Activated CD4-positive, alpha-beta T cell treated with anti-CD3 and anti-CD28 coated beads, Interleukin-2, amount 10 ng/mL, durations not matched to agents 7 days and 5 days (primary cell): ENCODE data around the gene SND1. TPM values are rescaled to one million over a fixed set of nuclear protein-coding genes. Genes with fewer than 3 reads are reported as not detected.
A peak's percentile ranks its signal among the peaks of the same experiment; 100 is the strongest.

Experiments
- CTCF ChIA-PET: fragments of 350-600 bp; sonication (Branson Sonifier 250); formaldehyde crosslinking; loops from one replicate; lab custom pipeline; 2021; ENCODE audit warnings: antibody characterized with exemption; lab: Charles Lee
- POLR2A ChIA-PET: fragments of 350-600 bp; sonication (Branson Sonifier 250); formaldehyde crosslinking; loops from one replicate; lab custom pipeline; 2021; ENCODE audit warnings: antibody characterized with exemption; lab: Charles Lee
- DNase-seq: peaks from one replicate; pipeline ENCODE4 v3.0.0-alpha.2; 2020
- H3K27ac Mint-ChIP-seq: one replicate; pipeline ENCODE4 v1.8.0; 2021; ENCODE audit warnings: mild to moderate bottlenecking, moderate library complexity, mixed read lengths
- H3K27me3 Mint-ChIP-seq: one replicate; pipeline ENCODE4 v1.8.0; 2021; ENCODE audit warnings: mixed read lengths
- H3K36me3 Mint-ChIP-seq: one replicate; pipeline ENCODE4 v1.8.0; 2021; ENCODE audit warnings: low read depth, mixed read lengths
- H3K4me1 Mint-ChIP-seq: one replicate; pipeline ENCODE4 v1.8.0; 2021; ENCODE audit warnings: mixed read lengths
- H3K4me3 Mint-ChIP-seq: one replicate; pipeline ENCODE4 v1.8.0; 2021; ENCODE audit warnings: mild to moderate bottlenecking, moderate library complexity, mixed read lengths
- H3K9me3 Mint-ChIP-seq: one replicate; pipeline ENCODE4 v1.8.0; 2021; ENCODE audit warnings: mixed read lengths
- total RNA-seq, 2 experiments: library from RNA; stranded (reverse); gene quantifications; one replicate each; pipeline ENCODE4 v1.2.3, GENCODE V29; 2021

Gene SND1
- total RNA-seq, 2 experiments from 2014 or later = 141 to 163 TPM

- Mint-ChIP-seq H3K4me1 (peaks cover 2% of the 10 kb centered on the region), H3K27ac (no peak overlapping the region), H3K36me3 (peaks cover 5% of the 10 kb centered on the region), H3K4me3 (no peak overlapping the region), H3K9me3 (no peaks in the 10 kb centered on the region), H3K27me3 (no peaks in the 10 kb centered on the region)
- ChIA-PET CTCF (interaction anchor here (0.8 to 2.2 kb wide), 5 partner anchors 12 to 238 kb away, joined by 3 to 7 read pairs (median 4); no protein-coding TSS in a partner anchor), POLR2A (no interaction called here)
- DNase-seq = peak; percentile 34
Observed at GRCh38 chr7:127792528-127793342, 140.7 kb downstream of the SND1 start.

DNA sequence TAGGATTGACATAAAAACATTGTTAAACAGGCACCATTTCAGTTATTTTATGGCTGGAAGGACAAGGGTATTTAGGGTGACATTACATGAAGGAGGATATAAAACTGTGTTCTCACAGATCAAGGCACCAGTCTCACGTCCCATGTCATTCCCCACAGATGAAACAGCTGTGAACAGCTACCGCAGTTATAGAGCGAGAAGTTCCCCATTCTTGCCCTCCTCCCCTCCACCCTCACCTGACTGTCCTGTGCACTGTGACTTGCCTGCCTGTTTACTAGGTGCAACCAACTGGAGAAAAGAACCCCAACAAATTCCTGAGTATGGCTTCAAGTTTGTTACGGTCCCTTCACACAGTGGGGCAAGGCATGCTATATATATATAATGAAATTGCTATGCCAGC, 141.6 kb downstream of the SND1 start:
- Mint-ChIP-seq H3K4me3 (no peak overlapping the region), H3K36me3 (peaks cover 5% of the 10 kb centered on the region), H3K4me1 (peaks cover 2% of the 10 kb centered on the region), H3K27ac (no peak overlapping the region), H3K27me3 (no peaks in the 10 kb centered on the region), H3K9me3 (no peaks in the 10 kb centered on the region)
- ChIA-PET CTCF (interaction anchor here (1.2 to 2.2 kb wide), 3 partner anchors 12 to 48 kb away, joined by 4 to 7 read pairs (median 4); no protein-coding TSS in a partner anchor), POLR2A (no interaction called here)
- DNase-seq = no peak

- Mint-ChIP-seq H3K36me3 (peaks cover 5% of the 10 kb centered on the region), H3K27ac (no peak overlapping the region), H3K4me3 (no peak overlapping the region), H3K4me1 (peaks cover 2% of the 10 kb centered on the region), H3K9me3 (no peaks in the 10 kb centered on the region), H3K27me3 (no peaks in the 10 kb centered on the region)
- ChIA-PET CTCF (interaction anchor here (1.2 to 2.2 kb wide), 2 partner anchors 11 to 14 kb away, joined by 4 to 7 read pairs; no protein-coding TSS in a partner anchor), POLR2A (no interaction called here)
- no peak for DNase-seq
Observed at GRCh38 chr7:127794136-127794535, 142.1 kb downstream of the SND1 start.

DNA sequence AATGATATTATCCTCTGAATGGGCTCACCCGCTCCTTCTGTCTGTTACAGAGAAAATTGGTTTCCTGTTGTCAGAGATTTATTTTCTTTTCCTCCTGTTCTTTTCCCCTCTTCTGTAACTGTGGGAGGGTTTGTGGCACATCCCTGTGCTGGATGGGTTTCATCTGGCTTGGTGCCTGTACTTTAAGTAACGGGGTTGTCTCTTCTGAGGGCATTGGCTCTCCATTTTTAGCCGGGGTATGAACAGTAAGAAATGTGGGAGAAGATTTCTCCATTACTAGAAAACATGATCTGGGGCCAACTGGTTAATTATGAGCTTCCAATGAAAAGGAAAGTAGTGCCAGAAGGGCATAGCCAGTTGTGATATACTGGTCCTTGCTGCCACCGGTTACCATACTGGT, 142.6 kb downstream of the SND1 start:
- H3K27ac Mint-ChIP-seq = no peak overlapping the region
- DNase-seq = no peak
- peaks cover 5% of the 10 kb centered on the region for H3K36me3 Mint-ChIP-seq
- peaks cover 2% of the 10 kb centered on the region for H3K4me1 Mint-ChIP-seq
- no peaks in the 10 kb centered on the region for H3K27me3 Mint-ChIP-seq
- CTCF ChIA-PET = interaction anchor here (2.2 kb wide), 1 partner anchor 15 kb away, joined by 7 read pairs; no protein-coding TSS in a partner anchor
- no peak overlapping the region for H3K4me3 Mint-ChIP-seq
- POLR2A ChIA-PET = no interaction called here
- no peaks in the 10 kb centered on the region for H3K9me3 Mint-ChIP-seq

DNA sequence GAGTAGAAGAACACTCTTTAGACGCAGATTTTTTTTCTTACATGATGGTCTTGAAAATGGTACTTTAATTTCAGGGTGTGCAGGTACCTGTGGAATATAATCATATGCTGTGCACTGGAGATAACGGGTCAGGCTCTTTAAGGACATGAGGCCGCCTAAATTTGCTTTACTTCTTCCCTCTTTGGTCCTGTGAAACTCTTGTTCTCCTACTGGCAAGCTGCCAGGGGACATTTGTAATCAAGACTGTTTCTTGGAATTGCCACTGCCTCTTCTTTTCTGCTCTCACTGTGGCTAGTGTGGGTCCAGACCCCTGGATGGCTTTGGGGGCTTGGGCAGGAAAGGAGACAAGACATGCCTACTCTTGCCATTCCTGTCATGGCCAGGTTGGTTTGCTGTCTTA, 146.0 kb downstream of the SND1 start:
- H3K27ac Mint-ChIP-seq = no peak overlapping the region
- POLR2A ChIA-PET = no interaction called here
- DNase-seq = no peak
- no peaks in the 10 kb centered on the region for H3K27me3 Mint-ChIP-seq
- H3K9me3 Mint-ChIP-seq = no peaks in the 10 kb centered on the region
- H3K4me3 Mint-ChIP-seq = no peak overlapping the region
- CTCF ChIA-PET = no interaction called here
- H3K36me3 Mint-ChIP-seq = peaks cover 3% of the 10 kb centered on the region
- peaks cover 3% of the 10 kb centered on the region for H3K4me1 Mint-ChIP-seq

DNA sequence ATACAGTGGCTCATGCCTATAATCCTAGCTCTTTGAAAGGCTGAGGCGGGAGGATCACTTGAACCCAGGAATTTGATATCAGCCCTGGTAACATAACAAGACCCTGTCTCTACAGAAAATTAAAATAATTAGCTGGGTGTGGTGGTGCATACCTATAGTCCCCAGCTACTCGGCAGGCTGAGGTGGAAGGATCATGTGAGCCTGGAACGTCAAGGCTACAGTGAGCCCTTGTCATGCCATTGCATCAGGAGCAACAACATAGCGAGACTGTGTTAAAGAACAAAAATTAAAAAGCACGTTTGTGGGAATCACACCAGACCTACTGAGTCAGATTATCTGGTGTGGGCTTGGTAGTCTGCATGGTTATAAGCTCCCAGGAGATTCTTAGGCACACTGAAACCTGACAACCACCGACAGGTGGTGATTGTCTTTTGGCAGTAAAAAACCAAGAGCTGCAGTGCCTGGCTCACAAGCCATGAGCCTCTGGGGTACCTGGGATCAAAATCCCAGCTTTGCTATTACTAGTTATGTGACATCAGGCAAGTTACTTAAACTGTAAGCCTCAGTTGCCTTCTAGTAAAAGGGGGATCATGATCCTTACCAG, 146.9 kb downstream of the SND1 start:
- CTCF ChIA-PET = no interaction called here
- Mint-ChIP-seq H3K4me1 (peaks cover 3% of the 10 kb centered on the region), H3K27me3 (no peaks in the 10 kb centered on the region), H3K36me3 (peaks cover 3% of the 10 kb centered on the region), H3K4me3 (no peak overlapping the region), H3K27ac (no peak overlapping the region), H3K9me3 (no peaks in the 10 kb centered on the region)
- no peak for DNase-seq
- POLR2A ChIA-PET = no interaction called here

GRCh38 chr7:127799535-127800305, 147.7 kb downstream of the SND1 start:
- Mint-ChIP-seq H3K27me3 (no peaks in the 10 kb centered on the region), H3K9me3 (no peaks in the 10 kb centered on the region), H3K4me3 (no peak overlapping the region), H3K4me1 (peaks cover 3% of the 10 kb centered on the region), H3K27ac (no peak overlapping the region), H3K36me3 (peaks cover 3% of the 10 kb centered on the region)
- ChIA-PET POLR2A (no interaction called here), CTCF (no interaction called here)
- DNase-seq = no peak

- no peak overlapping the region for H3K27ac Mint-ChIP-seq
- CTCF ChIA-PET = interaction anchor here (0.9 kb wide), 1 partner anchor 43 kb away, joined by 3 read pairs; no protein-coding TSS in a partner anchor
- H3K4me1 Mint-ChIP-seq = peaks cover 3% of the 10 kb centered on the region
- H3K27me3 Mint-ChIP-seq = no peaks in the 10 kb centered on the region
- no peaks in the 10 kb centered on the region for H3K9me3 Mint-ChIP-seq
- DNase-seq = no peak
- H3K4me3 Mint-ChIP-seq = no peak overlapping the region
- POLR2A ChIA-PET = no interaction called here
- H3K36me3 Mint-ChIP-seq = peaks cover 7% of the 10 kb centered on the region
Observed at GRCh38 chr7:127802845-127803244, 150.9 kb downstream of the SND1 start.

GRCh38 chr7:127803626-127804025, 151.6 kb downstream of the SND1 start:
- no peak for DNase-seq
- Mint-ChIP-seq H3K36me3 (peaks cover 10% of the 10 kb centered on the region), H3K4me3 (no peak overlapping the region), H3K27me3 (no peaks in the 10 kb centered on the region), H3K9me3 (no peaks in the 10 kb centered on the region), H3K4me1 (peaks cover 3% of the 10 kb centered on the region), H3K27ac (no peak overlapping the region)
- ChIA-PET CTCF (no interaction called here), POLR2A (no interaction called here)

DNA sequence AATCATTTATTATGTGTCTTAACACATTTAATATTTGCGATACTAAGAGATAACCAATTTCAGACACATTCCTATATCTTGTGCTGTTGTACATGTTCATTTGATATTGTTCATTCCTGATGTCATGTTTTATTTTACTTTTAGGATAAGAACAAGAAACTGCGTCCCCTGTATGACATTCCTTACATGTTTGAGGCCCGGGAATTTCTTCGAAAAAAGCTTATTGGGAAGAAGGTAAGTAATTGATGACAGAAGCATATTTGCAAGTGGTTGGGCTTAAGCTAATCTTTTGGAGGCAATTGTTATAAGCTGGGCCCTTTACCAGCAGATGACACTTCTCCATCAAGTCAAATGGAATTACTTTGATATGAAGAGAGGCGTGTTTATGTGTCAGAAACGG, 155.3 kb downstream of the SND1 start:
- ChIA-PET POLR2A (no interaction called here), CTCF (no interaction called here)
- no peak for DNase-seq
- no peak overlapping the region for H3K27ac Mint-ChIP-seq
- H3K36me3 Mint-ChIP-seq = peaks cover 26% of the 10 kb centered on the region
- no peaks in the 10 kb centered on the region for H3K27me3 Mint-ChIP-seq
- no peaks in the 10 kb centered on the region for H3K4me1 Mint-ChIP-seq
- H3K4me3 Mint-ChIP-seq = no peak overlapping the region
- H3K9me3 Mint-ChIP-seq = no peaks in the 10 kb centered on the region

DNA sequence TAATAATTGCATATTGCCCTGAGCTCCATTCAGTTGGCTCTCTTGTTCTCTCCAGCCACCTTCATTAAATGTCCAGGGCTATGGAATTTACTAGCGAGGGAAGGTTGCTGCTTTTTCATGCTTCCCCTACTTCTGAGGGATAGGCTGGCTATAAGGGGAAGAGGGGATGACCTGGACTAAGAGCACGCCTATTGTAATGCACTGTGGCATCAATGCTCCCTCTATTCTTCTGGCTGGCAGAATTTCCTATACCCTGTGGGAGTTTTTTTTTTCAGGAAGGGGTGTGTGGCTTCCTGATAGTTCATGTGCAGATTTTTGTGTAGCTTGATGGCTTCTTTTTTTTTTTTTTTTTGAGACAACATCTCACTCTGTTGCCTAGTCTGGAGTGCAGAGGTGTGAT, 155.8 kb downstream of the SND1 start:
- CTCF ChIA-PET = no interaction called here
- H3K4me1 Mint-ChIP-seq = no peaks in the 10 kb centered on the region
- peaks cover 26% of the 10 kb centered on the region for H3K36me3 Mint-ChIP-seq

DNA sequence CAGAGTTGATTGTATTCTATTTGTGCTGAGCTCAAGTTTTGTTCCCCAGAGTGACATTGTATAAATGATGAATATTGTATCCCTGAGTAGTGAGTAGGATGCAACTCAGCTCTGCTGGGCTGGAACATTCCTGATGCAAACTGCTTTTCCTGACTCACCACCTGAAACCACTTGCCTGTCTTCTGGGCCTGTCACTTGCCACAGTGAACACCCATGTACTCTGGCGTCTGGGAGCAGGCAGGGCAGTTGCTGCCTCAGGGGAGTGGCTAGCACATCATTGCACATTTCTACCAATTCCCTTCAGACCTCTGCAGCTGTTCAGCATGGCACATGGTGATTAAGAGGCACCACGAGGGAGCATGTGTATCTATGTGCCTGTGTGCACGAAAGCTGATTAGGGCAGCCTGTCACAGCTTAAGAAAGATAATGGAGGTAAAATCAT, 157.3 kb downstream of the SND1 start:
- Mint-ChIP-seq H3K4me1 (no peaks in the 10 kb centered on the region), H3K27me3 (no peaks in the 10 kb centered on the region), H3K36me3 (peaks cover 26% of the 10 kb centered on the region), H3K27ac (no peak overlapping the region), H3K4me3 (no peak overlapping the region), H3K9me3 (no peaks in the 10 kb centered on the region)
- ChIA-PET POLR2A (no interaction called here), CTCF (interaction anchor here (1.1 kb wide), 1 partner anchor 327 kb away, joined by 3 read pairs; no protein-coding TSS in a partner anchor)
- DNase-seq = no peak

More for the DNA sequence above, 155.8 kb downstream of the SND1 start:
- DNase-seq = no peak
- no peaks in the 10 kb centered on the region for H3K27me3 Mint-ChIP-seq
- no peaks in the 10 kb centered on the region for H3K9me3 Mint-ChIP-seq
- POLR2A ChIA-PET = no interaction called here
- no peak overlapping the region for H3K4me3 Mint-ChIP-seq
- H3K27ac Mint-ChIP-seq = no peak overlapping the region
